Calu3 (cell line): Measurements from ENCODE around the gene SLC29A3. TPM values are rescaled to one million over a fixed set of nuclear protein-coding genes. Genes with fewer than 3 reads are reported as not detected.

Source experiments
- BruUV-seq: library from RNA; stranded (reverse); fragments of 400-500 nt; replicated peaks from 2 replicates; lab custom pipeline; 2021; lab: Mats Ljungman, UMichigan
- CTCF ChIA-PET: fragments of 300-600 bp; sonication (Branson Sonifier 250); formaldehyde crosslinking; loops from one replicate; lab custom pipeline; 2022; ENCODE audit warnings: antibody characterized with exemption; lab: Charles Lee
- DNase-seq: peaks from one replicate; pipeline ENCODE4 v3.0.0; 2022
- H3K27ac Mint-ChIP-seq: one replicate; pipeline ENCODE4 v1.8.0; 2022; ENCODE audit warnings: mixed read lengths; ENCODE audit not compliant: unreplicated experiment
- H3K27me3 Mint-ChIP-seq: one replicate; pipeline ENCODE4 v1.8.0; 2022; ENCODE audit warnings: mixed read lengths; ENCODE audit not compliant: unreplicated experiment
- H3K36me3 Mint-ChIP-seq: one replicate; pipeline ENCODE4 v1.8.0; 2022; ENCODE audit warnings: mild to moderate bottlenecking, moderate library complexity, mixed read lengths; ENCODE audit not compliant: insufficient read depth, unreplicated experiment
- H3K4me1 Mint-ChIP-seq: one replicate; pipeline ENCODE4 v1.8.0; 2022; ENCODE audit warnings: mild to moderate bottlenecking, low read depth, mixed read lengths; ENCODE audit not compliant: unreplicated experiment
- H3K4me3 Mint-ChIP-seq: one replicate; pipeline ENCODE4 v1.8.0; 2022; ENCODE audit warnings: mild to moderate bottlenecking, low read depth, moderate library complexity, mixed read lengths; ENCODE audit not compliant: unreplicated experiment
- H3K9me3 Mint-ChIP-seq: one replicate; pipeline ENCODE4 v1.8.0; 2022; ENCODE audit warnings: low read depth, mixed read lengths; ENCODE audit not compliant: unreplicated experiment
- intact Hi-C: fragments of 100-400 bp; cut with micrococcal nuclease; formaldehyde crosslinking; loops from one replicate; pipeline ENCODE4 v1.10.0; 2022; ENCODE audit not compliant: unreplicated experiment
- total RNA-seq: library from RNA; stranded (reverse); gene quantifications from 2 replicates; pipeline ENCODE4 v1.2.3, GENCODE V29; 2022
- TF ChIP-seq, protein P1 (sequence below): fragments of 200-600 bp; IDR thresholded peaks from one replicate; pipeline ENCODE4 v1.8.0; 2022; ENCODE audit warnings: antibody characterized with exemption; ENCODE audit not compliant: unreplicated experiment

The SLC29A3 gene
- total RNA-seq, 1 experiment from 2014 or later = 5.9 TPM

DNA sequence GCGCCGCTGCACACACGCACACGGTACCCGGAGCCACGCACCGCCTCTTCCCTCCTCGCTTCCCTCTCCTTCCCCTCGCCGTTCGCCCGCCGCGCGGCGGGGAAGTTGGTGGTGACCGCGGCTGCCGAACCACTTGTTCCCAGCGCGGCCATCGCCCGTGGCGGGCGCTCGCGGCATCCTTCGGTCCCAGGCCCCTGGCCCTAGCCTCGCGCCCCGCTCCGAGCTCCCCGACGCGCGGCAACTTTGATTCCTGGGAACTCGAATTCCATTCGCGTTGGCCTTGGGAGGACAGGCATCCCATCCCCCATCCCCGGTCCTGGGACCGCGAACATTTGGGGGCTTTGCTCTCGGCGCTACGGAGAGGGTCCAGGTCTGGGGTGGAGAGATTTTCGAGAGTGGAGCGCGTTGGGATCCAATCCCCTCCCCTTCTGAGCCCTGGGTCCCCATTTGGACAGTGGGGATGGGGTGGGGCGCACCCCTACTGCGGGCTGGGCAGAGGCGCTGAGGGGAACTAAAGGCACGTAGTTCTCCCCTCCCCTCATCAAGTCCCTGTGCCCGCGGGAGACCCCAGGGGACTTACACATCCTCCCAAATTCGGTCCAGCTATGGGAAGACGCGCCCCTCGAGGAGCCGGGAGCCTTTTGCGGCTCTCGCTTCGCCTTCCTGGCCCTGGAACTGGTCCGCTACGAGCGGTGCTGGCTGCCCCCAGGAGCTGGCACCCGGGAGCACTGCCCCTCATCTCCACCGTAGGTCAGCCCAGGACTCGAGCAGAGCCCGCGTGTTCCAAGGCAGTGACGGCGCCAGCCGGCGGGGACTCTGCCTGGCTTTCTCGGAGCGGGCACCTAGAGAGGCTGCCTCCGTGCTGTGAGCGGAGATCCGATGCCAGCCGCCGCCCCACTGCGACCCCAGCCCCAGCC lies 78.5 kb downstream of the SLC29A3 start:
- Mint-ChIP-seq H3K4me3 (peak overlapping the region; percentile 65), H3K27ac (no peak overlapping the region), H3K4me1 (peaks cover 9% of the 10 kb centered on the region), H3K27me3 (peaks cover 93% of the 10 kb centered on the region), H3K36me3 (no peaks in the 10 kb centered on the region), H3K9me3 (no peaks in the 10 kb centered on the region)
- no TSS peak for BruUV-seq
- TF ChIP-seq, protein P1, sequence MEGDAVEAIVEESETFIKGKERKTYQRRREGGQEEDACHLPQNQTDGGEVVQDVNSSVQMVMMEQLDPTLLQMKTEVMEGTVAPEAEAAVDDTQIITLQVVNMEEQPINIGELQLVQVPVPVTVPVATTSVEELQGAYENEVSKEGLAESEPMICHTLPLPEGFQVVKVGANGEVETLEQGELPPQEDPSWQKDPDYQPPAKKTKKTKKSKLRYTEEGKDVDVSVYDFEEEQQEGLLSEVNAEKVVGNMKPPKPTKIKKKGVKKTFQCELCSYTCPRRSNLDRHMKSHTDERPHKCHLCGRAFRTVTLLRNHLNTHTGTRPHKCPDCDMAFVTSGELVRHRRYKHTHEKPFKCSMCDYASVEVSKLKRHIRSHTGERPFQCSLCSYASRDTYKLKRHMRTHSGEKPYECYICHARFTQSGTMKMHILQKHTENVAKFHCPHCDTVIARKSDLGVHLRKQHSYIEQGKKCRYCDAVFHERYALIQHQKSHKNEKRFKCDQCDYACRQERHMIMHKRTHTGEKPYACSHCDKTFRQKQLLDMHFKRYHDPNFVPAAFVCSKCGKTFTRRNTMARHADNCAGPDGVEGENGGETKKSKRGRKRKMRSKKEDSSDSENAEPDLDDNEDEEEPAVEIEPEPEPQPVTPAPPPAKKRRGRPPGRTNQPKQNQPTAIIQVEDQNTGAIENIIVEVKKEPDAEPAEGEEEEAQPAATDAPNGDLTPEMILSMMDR = no peak
- CTCF ChIA-PET = interaction anchor here (0.6 to 1.5 kb wide), 4 partner anchors 8 to 78 kb away, joined by 3 to 4 read pairs (median 3); partner anchors contain the start of gene SLC29A3
- no peak for DNase-seq
- intact Hi-C loops = no loop called here

DNA sequence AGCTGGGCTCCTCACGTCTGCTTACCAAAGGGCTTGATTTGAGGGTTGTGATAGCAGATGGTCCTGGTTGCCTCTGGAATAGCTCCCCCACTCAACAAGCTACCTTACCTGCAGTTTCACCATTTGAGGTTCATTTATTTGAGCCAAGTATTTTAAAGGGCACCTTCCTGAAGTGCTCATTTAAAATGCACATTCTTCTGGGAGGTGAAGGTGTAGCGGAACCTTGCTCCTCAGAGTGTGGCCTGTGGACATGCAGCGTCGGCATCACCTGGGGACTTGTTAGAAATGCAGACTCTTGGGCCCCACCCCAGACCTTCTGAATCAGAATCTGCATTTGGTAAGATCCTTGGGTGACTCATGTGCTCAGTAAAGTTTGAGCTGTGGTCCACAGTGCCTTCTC lies 79.9 kb downstream of the SLC29A3 start:
- intact Hi-C loops = no loop called here
- H3K4me3 Mint-ChIP-seq = no peak overlapping the region
- peaks cover 9% of the 10 kb centered on the region for H3K4me1 Mint-ChIP-seq
- CTCF ChIA-PET = interaction anchor here (0.6 to 1.5 kb wide), 7 partner anchors 15 to 412 kb away, joined by 3 to 5 read pairs (median 4); partner anchors contain the start of gene SLC29A3
- H3K36me3 Mint-ChIP-seq = no peaks in the 10 kb centered on the region
- TF ChIP-seq, protein P1 = no peak
- H3K9me3 Mint-ChIP-seq = no peaks in the 10 kb centered on the region
- H3K27ac Mint-ChIP-seq = no peak overlapping the region
- BruUV-seq = no TSS peak
- H3K27me3 Mint-ChIP-seq = peaks cover 93% of the 10 kb centered on the region
- DNase-seq = no peak

DNA sequence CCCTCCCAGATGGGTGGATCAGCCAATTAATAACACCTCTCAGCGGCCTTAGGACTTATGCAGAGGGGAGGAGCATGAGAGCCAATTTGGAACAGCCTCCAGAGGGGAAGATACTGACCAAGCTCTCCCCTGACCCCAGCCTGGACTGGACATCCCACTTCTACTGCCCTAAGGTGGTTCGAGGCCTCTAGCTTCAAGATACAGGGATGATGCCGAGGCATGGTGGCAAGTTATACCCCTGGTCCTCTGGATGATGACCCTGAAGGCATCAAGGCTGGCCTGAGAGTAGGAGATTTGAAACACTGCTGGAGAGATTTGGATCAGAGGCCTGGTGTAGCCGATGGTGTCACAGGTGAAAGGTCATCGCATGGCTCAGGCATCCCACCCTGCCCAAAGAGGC lies 80.9 kb downstream of the SLC29A3 start:
- DNase-seq = no peak
- H3K9me3 Mint-ChIP-seq = no peaks in the 10 kb centered on the region
- H3K4me3 Mint-ChIP-seq = no peak overlapping the region
- H3K36me3 Mint-ChIP-seq = no peaks in the 10 kb centered on the region
- H3K4me1 Mint-ChIP-seq = peaks cover 9% of the 10 kb centered on the region
- BruUV-seq = no TSS peak
- no peak overlapping the region for H3K27ac Mint-ChIP-seq
- CTCF ChIA-PET = no interaction called here
- intact Hi-C loops = no loop called here
- TF ChIP-seq, protein P1 = no peak
- peaks cover 93% of the 10 kb centered on the region for H3K27me3 Mint-ChIP-seq

DNA sequence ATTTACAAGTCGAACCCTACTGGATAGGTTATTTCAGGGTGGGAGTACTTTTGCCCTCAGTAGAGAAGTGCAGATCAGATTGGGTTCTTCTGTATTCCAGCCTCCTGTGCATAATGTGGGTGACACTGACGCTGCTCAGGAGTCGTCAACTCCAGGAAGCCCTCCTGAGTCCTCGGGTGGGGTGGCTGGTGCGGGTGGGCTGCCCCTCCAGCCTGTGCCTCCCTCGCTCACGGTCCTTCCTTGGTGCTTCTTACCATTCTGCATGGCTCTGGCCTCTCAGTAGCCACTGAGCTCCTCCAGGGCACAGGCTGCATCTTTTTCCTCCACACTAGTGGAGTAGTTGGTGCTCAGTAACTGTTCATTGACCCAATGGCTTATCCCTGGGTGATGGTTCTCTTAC lies 82.0 kb downstream of the SLC29A3 start:
- CTCF ChIA-PET = no interaction called here
- TF ChIP-seq, protein P1 = no peak
- Mint-ChIP-seq H3K36me3 (no peaks in the 10 kb centered on the region), H3K4me1 (peaks cover 9% of the 10 kb centered on the region), H3K27me3 (peaks cover 93% of the 10 kb centered on the region), H3K9me3 (no peaks in the 10 kb centered on the region), H3K4me3 (no peak overlapping the region), H3K27ac (no peak overlapping the region)
- no peak for DNase-seq
- BruUV-seq = no TSS peak
- intact Hi-C loops = no loop called here
